OCI-M2 (cell line): ENCODE measurements around the gene DRC1.

Source experiments
- DNase-seq: peaks from one replicate; lab custom pipeline; 2025; ENCODE audit not compliant: unreplicated experiment; lab: John Stamatoyannopoulos, UW

The DRC1 gene

DNA sequence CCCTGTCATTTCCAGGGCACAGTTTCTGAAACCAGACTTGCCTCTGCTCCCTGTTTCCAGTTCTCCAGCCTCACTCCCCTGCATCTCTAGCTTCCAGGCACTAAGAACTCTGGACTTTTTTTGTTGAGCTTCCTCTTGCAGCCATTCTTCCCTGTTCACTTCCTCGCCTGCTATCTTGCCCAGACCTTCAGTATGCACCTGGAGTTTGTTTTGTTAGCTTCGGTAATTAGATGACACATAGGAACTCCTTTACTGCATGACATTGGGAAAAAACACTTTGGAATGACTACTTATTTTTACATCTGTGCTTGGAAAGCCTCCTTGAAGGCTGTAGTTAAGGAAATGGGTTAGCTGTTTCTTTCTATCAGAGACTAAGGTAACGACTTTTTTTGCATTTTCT, 41.0 kb downstream of the DRC1 start:
- DNase-seq: no peak

DNA sequence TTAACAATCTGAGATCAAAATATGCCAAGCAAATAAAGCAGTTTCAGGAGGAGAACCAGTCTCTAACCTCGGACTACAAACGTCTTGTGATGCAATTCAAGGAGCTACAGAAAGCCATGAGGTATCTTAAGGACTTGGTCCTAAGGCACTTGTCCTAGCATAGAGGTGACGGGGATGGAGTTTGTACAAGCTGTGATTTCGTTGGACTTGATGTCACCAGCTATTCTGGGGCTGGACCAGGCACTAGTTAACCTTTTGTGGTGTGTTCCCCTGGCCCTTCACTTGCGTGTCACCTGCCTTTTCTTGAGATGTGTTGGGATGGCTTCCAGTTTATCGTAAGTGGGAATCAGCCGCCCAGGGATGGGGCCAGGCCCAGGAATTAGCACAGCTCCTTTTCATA, 42.5 kb downstream of the DRC1 start:
- no peak for DNase-seq

DNA sequence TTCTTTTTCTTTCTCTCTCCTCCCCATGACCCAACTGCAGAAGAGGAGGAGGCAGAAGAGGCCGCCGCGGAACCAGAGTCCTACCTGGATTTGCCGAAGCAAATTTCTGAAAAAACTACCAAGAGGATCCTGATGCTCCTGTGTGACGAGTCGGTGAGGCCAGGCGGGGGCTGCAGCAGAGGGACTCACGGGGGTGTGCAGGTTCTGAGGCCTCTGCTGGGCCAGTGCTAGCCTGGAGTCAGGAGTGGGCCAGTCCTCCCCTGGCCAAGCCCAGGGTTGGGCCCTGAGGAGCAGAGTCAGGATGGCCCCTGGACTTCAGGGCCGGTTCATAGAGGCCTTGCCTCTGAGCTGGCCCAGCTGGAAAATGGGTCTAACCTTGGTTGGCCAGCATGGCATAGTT, 46.9 kb downstream of the DRC1 start:
- no peak for DNase-seq

DNA sequence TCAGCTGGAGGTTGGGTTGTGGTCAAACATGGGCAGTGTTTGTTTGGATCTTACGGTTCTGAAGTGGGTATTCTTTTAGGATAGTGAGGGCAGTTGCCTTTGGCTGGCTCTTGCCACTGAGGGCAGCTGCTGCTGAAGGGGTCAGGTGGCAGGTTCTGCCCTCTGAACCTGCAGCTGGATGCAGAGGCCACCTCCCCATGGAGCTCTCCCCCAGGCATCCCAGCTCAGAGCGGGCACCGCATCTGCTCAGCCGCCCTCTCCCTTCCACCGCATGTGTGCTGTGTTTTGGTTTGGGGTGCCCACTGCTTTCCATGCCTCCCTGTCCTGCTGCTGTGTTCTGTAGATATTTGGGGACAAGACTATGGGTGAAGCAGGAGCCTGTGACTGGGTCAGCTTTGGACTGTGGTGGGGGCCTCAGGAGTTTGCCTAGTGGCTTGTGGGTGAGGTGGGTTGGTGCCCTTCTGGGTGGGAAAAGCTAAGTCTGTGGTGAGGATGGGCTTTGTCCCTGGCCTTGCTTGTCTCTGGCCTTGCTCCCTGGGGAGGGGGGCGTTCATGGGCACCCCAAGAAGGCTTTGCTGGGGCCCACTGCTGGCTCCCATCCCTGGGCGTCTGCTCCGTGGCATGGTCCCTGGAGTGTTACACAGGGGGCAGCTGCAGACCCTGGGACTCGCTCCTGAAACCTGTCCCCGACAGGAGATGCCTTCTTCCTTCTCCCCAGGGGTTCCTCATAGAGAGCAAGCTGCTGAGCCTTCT, 47.7 kb downstream of the DRC1 start:
- DNase-seq: no peak

DNA sequence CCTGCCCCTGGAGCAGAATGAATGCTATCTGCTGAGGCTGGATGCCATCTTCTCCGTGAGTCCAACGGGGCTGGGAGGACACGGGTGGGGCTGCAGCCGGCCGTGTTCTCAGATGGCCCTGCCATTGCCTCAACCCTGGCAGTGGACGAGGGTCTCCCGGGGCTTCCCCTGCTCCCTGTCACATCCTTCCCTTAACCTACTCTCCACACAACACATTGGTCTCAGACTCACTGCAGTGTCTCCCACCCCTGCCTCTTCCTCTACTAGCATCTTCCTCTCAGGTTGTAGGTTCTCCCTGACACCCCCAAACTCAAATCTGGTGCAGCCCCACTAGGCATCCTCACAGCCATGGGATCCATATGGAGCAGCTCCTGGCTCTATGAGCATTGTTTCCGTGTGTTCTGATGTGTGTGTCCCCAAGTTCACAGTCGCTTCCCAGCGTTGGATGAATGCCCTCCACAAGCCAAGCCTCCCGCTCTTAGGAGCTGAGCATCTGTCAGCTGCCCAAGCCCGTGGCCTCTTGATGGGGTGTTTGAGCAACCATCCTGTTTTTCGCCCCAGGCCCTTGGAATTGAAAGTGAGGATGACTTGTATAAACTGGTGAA, 48.4 kb downstream of the DRC1 start:
- DNase-seq: no peak

DNA sequence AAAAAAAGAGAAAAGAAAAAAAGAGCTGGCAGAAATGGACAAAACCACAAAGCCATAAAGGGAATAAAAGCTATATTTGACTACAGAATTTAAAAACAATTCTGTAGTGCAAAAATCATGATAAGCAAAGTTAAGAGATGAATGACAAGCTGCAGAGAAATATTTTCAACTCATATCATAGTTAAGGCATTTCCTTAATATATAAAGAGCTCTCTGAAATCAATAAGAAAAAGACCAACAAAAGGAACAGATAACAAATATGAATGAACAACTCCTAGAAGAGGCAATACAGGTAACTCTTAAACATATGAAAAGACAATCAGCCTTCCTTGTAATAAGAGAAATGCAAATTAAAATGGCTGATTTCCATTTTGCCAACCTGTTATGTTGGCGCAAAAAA, 50.0 kb downstream of the DRC1 start:
- DNase-seq: no peak

DNA sequence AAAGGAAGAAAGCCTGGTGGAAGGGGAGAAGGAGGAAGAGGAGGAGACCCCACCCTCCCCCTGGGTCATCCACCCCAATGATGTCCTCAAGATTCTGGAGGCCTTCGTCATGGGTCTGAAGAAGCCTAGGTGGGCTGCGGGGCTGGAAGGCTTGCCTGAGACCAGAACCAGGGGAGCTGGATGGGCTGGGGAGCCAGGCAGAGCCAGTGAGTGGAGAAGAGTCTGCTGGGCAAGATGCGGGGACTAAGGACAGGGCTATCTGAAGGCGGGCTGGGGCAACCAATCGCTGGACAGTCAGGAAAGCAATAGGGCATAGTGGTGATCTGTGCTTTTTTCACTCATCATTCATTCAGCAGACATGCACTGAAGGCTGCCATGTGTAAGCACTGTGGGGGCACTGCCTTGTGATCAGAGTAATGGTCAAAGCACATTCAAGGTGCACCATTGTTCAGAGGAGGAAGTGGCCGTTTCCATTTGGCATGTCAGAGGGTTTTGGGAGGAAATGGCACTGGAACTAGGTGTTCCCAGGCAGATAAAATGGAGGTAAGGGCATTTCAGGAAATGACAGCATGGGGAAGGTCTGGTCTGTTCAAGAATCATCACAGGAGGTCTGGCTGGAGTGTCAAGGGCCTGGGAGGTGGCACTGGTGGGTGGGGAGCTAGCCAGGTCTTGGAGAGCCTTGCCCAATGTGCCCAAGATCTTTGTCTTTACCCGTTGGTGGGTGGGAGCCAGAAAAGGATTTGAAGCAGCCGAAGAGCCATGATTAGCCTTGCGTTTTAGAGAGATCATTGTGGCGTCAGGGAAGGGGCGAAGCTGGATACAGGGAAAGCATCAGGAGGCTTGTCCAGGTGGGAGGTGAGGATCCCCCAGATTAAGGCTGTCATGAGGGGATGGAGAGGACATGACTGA, 52.0 kb downstream of the DRC1 start:
- DNase-seq: no peak

DNA sequence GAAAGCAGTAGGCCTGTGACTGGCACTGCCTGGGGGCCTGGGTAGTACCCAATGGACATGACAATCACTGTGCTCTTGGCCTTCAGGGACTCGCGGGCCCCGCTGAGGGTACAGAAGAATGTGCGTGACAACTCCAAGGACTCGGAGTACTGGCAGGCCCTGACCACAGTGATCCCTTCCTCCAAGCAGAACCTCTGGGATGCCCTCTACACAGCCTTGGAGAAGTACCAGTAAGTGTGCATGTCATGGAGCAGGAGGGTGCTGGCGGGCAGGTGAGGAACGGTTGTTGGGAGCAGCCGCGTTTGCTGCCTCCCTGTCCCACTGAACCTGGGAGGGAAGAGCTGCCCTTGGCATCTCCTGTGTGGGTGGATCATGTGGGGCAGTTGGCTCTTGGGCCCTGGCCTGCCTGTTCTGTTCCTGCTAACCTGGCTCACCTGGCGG, 52.9 kb downstream of the DRC1 start:
- DNase-seq: no peak

DNA sequence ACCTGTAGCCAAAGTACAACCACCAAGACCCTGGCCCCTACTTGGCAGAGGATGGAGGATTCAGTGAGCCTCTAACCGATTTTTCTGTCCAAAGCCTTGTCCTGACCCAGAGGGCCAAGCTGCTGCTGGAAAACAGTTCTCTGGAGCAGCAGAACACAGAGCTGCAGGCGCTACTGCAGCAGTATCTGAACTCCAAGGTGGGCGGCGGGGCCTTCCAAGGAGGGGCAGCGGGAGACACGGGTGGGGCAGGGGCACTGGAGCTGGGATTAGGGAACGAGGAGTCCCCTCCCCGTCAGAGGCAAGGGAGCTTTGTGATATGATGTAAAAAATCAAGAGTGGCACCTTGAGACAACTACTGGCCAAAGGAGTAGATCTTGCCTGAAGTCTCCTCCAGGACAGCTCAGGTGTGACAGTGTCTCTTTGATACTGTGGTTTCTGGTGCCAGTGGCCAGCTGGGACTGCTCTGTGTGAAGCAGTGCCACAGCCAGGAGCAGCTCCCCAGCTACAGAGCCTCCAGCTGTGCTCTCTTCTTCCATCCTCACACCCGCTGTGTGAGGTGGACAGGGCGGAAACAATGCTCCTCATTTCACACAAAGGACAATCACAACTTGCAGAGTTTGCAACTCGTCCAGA, 53.4 kb downstream of the DRC1 start:
- no peak for DNase-seq

DNA sequence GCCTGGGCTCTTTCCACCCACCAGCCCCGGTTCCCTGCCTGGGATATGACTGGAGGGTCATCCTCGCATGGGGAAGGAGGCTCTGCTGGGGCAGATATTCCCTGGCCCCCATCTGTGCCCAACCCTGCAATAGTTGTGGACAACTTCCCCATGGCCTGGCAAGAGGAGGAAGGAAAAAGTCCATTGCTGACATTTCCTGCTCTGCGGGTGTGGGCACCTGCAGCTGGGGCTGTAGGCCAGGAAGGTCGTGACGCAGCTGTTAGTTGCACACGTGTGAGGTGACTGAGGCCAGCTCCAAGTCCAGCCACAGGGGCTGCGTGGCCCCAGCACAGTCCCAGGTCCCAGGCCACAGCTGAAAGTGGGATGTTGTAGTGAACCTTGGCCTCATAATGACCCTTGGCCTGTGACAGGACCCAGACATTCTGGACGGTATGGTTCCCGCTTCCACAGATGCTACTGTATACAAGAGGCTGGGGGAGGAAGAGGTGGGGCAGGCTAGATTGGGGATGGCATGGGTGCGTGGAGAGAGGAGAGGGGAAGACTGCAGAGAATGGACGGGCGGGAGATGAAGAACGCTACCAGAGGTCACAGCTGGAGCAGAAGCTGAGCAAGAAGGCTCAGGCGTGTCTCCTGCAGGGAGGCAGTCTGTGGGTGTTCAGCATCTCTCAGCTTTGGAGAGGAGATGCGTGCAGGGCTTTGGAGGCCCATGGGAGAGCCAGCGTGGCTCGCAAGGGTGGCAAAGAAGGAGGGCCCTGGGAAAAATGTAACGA, 54.1 kb downstream of the DRC1 start:
- DNase-seq: no peak

DNA sequence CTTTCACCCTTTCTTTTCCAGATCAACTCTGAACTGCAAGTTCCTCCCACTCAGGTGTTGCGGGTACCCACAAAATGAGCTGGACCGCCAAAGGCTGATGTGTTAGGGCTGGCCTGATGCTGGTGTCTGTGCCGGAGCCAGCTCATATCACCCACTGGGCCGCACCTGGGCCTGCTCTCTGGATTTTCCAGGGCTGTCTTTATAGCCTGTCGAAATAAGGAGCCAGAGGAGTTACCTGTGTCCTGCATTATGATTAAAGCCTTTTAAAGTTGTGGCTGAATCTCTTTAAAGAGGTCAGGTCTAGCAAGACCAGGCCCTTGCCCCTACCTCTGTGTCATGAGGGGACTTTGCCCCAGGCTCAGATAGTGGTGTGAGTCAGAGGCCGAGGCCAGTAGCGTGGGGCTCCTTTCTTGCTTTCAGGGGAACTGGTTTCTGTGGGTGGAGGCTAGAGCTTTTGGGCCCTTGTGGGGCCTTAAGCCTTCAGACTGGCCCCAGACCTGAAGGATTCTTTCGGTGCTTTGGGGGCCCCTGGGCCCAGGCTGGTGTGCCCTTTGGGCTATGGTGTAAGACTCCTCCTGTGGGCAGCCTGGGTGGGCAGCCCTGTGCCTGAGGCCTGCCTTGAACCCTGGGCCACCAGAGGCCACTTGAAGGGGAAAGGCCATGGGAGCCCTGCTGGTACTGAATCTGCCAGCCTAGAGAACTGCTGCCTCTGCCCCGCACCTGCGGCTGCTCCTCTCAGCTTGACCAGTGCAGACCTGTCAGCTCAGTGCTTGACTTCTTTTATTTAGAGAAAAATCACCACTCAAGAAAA, 54.9 kb downstream of the DRC1 start:
- DNase-seq: no peak

DNA sequence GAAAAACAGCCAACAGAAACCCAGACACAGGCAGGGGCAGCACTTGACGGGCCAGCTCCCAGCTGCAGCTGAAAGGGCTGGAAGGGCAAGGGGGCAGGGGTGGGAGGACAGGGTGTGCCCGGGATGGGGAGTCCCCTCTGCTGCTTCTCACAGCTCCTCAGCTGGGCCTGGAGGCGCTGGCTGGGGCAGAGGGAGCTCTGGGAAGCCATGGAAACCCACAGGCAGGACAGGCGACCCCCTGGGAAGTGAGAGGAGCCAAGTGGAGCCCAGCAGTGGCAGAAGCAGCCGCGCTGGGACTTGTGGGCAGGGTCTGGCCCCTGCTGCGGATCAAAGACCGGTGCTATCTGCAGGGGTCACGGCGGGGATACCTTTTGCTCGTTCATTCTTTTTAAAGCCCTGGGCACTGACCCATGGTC, 55.5 kb downstream of the DRC1 start:
- no peak for DNase-seq

DNA sequence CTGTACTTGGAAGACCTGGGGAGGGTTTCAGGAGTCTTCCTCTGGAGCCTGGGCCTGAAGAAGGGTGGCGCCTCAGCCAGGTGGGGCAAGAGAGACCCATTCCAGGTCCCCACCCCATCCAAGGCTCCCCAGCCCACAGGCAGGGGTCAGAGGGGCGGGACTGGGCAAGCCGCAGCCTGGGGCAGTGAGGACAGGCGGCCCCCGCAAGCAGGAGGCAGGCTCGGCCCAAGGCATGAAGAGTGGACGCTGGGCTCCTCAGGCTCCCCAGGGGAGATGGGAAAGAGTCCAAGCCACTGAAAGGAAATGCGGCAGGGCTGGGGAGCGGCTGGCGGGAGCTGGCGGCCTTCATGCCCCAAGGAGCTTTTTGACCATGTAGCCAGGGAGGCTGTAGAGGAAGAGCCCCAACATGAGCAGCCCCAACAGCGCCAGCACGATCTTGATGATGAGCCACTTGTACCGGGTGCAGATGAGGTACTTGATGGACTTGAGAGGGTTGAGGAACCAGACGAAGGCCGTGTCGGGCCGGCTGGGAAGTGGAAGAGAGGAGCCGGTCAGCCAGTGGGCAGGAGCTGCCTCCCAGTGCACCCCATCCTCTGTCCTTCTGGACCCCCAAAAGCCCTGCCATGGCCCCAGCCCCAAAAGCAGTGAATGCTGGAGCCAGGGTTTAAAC, 56.1 kb downstream of the DRC1 start:
- no peak for DNase-seq

DNA sequence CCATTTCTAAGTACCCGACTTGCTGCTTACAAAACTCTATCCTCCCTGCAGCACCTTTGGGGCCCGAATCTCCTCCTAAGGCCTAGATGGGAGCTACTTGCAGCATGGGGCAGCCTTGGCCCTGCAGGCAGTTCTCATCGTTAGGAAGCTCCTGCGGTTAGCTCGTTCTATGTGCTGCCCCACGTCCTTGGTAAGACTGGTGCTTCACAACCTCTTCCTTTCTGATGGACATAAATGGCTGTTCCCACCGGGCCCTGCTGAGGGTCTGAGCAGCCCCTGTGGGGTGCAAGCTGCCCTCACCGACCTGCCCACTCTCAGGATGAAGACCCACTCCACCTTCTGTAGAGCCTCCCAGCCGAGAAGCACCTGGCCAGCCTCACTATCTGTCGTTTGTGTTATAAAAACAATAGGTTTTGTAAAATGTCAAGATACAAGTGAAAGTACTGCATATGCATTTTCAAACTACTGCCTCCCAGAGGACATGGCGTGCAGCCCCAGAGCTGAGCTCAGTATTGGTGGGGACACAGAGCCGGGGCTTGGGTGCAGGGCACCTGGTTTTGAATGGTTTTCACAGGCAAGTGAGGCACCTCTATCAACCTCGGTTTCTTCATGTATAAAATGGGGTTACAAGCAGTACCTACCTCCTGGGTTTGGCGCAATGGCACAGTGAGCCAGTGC, 56.8 kb downstream of the DRC1 start:
- no peak for DNase-seq

DNA sequence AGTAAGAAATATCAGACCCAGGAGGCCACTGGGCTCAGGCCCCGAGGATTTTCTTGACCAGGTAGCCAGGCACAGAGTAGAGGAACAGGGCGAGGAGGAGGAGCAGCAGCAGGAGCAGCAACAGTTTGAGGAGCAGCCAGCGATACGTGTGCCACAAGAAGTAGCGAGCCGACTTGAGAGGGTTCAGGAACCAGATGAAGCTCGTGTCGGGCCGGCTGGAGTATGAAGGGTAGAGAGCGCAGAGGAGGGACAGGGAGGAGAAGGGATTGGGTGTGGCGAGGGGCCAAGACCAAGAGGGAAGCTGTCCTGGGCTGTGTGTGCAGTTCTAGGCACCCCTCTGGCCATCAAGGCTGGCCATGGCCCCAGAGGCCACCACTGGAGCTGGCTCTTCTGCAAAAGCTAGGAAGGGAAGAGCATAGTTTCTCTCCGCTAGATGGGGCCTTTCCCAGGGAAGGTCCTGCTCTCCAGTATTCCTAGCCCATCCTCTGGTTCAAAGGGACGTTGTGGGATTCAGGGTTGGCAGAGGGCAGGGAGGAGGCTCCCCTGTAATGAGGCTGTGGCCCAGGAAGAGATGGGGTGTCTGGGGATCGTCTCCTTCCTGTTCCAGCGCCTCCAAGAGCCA, 58.4 kb downstream of the DRC1 start:
- no peak for DNase-seq

DNA sequence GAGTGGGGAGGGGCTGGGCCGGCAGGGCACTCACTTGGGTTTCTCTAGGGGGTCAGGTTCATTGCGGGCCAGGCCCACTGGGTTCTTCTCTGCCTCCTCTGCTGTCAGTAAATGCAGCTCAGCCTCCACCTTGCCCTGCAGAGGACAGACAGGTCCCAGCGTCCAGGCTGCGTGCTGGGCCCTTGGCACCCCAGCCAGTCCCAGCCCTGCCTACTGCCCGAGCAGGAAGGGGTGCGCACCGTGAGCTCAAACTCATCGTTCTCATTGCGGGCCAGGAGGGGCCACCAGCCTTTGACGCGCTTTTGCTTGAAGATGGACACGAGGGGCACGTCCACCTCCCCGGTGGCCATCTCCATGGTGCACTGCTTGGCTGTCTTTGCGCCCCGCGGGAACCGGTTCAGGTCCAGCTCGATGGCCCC, 58.9 kb downstream of the DRC1 start:
- no peak for DNase-seq

DNA sequence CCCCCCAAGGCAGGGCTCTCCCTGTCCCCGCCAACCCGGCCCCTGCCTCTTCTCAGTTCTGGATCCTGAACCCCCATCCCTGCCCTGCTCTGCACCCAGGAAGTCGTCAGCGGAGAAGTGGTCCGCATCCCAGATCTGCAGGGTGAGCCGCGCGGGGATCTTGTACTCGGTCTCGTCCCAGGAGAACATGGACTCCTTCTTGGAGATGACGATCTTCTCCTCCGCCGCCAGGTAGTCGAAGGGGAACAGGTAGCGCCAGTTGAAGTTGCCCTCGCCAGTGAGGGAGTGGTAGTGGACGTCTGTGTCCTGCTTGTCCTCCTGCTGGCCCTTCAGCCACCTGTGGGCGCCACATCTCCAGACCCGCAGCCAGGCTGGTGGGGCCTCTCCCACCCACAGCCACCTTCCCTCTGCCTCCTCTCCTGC, 59.9 kb downstream of the DRC1 start:
- DNase-seq: no peak

DNA sequence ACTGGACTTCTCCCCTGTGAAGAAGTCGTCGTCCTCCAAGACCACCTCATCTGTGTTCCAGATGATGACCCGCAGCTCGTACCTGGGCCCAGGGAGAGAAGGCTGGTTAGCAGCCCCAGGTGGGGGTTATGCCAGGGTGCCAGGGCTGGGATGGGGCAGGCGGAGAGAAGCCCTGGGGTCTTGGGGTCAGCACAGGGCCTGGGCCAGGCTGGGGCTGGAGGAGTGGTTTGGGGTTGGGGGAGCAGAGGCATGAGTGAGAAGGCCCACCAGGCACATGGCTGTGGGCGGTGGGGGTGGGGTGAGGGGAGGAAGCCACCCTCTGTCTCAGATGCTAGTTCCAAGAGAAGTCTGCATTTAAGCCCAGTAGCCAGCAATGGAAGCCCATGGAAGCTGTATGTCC, 60.4 kb downstream of the DRC1 start:
- no peak for DNase-seq
